GM15510 (cell line): Measurements from ENCODE around the gene LRRC42.

Source experiments
- POLR2A ChIP-seq: IDR thresholded peaks from 3 replicates; pipeline ENCODE4 v1.6.1; 2011; ENCODE audit warnings: borderline replicate concordance; ENCODE audit not compliant: insufficient read length; ENCODE audit errors: extremely low read depth

Gene LRRC42

DNA sequence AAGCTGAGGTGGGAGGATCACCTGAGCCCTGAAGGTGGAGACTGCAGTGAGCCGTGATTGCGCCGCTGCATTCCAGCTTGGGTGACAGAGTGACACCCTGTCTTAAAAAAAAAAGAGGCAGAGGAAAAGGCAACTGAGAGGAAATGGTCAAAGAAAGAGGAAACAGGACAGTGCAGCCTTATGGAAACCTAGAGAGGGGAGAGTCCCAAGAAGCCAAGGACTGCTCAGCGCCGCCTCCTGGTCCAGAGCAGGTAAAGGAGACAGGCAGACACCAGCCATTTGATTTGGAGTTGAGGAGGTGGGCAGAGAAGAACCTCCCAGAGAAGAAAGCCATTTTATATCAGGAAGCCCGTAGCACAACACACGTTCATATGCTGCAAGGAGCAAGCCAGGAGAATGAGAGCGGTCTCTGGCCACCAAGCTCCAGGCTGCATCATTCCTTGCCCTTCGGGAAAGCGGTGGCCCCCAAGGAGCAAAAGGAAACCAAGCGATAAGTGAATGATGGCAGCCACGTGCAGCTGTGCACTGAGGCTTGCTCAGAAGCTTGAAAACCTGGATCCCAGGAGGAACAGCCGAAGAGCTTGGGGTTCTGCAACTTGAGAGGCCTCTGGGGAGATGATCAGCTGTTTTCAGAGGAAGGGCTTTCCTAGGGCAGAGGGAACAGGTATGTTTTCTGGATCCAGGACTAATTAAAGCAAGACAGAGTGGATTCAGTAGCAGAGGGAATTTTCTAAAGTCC, 33.7 kb downstream of the LRRC42 start:
- TF ChIP-seq POLR2A: no peak

- TF ChIP-seq POLR2A: no peak
These were observed 35.1 kb downstream of the LRRC42 start for GRCh38 chr1:53981220-53981619.

DNA sequence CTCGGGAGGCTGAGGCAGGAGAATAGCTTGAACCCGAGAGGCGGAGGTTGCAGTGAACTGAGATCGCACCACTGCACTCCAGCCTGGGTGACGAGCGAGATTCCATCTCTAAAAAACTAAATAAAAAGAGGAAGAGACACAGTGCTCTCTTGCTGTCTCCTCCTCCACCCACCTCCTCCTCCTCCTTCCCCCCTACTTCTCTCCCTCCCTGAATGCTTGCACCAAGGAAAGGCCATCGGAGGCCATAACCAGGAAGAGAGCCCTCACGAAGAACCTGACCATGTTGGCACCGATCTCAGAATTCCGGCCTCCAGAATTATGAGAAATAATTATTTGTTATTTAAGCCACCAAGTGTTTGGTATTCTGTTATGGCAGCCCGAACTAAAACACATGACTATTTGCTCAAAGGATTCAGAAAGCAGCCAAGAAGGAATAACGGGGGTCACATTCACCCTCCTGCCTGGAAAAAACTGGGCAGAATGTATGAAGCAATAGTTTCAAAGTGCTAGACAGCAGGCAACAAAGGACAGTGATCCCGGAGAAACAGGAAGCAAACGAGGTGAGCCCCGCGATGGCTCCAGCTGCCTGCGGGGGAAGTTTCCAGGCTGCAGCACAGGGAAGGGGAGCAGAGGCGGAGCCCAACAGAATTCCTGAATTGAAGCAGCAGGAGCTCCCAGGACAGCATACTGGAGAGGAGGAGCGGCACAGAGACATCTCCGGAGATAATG, 36.0 kb downstream of the LRRC42 start:
- TF ChIP-seq POLR2A: no peak

DNA sequence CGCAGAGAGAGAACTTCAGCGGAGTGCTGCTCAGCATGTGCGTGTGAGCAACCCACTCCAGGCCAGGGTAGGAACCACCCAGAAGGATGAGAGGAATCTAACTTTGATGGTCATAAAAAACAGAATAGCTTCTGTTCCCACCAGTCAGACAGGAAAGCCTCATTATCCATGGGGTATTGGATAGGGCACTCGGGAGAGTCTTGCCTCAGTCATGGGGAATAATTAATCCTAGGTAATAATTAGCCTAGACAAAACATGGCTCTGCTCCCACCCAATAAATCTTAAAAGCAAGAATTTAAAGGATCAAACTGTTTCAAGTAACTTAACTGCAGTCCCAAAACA, 36.6 kb downstream of the LRRC42 start:
- no peak for TF ChIP-seq POLR2A

DNA sequence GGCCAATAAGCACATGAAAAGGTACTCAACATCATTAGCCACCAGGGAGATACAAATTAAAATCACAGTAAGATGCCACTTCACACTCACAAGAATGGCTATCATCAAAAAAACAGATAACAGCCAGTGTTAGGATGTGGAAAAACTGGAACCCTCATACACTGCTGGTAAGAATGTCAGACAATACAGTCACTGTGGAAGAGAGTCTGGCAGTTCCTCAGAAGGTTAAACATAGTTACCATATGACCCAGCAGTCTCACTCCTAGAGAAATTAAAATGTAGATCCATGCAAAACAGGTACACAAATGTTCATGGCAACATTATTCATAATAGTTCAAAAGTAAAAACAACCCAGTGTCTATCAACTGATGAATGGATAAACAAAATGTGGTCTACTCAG, 38.6 kb downstream of the LRRC42 start:
- TF ChIP-seq POLR2A: no peak

DNA sequence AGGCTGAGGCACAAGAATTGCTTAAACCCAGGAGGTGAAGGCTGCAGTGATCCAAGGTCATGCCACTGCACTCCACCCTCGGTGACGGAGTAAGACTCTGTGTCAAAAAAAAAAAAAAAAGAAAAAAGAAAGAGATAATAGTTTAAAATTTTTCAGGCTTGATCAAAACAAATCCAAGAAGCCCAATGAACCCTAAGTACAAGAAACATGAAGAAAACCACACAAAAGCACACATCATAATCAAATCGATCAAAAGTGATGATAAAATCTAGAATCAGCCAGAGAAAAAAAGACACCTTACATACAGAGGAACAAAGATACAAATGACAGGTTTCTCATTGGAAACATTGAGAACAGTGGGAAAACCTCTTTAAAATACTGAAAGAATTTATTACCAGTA, 40.3 kb downstream of the LRRC42 start:
- no peak for TF ChIP-seq POLR2A

DNA sequence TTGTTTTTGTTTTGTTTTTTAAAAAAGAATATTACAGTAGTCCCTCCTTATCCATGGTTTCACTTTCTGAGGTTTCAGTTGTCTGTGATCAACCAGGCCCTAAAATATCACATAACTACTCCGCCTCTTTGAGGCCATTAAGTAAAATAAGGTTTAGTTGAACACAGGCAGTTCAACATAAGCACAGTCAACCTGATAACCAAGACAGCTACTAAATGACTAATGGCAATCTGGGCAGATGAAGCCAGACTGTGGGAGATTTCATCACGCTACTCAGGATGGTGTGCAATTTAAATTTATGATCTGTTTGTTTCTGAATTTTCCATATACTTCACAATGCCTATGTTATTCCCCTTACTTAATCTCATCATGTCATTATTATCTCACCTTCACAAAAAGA, 41.7 kb downstream of the LRRC42 start:
- no peak for TF ChIP-seq POLR2A

GRCh38 chr1:53992085-53992874, 46.1 kb downstream of the LRRC42 start:
- TF ChIP-seq POLR2A: no peak

DNA sequence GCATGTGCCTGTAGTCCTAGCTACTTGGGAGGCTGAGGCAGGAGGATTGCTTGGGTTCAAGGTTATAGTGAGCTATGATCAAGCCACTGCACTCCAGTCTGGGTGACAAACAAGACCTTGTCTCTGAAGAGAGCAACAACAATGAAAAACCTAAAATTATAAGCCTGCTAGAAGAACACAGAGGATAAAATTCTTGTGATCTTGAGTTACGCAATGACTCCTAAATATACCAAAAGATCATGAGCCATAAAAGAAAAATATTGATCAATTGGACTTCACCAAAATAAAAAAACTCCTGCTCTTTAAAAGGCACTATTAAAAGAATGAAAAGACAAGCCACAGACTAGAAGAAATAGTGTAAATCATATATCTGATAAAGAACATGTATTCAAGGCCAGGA, 49.5 kb downstream of the LRRC42 start:
- TF ChIP-seq POLR2A: no peak

DNA sequence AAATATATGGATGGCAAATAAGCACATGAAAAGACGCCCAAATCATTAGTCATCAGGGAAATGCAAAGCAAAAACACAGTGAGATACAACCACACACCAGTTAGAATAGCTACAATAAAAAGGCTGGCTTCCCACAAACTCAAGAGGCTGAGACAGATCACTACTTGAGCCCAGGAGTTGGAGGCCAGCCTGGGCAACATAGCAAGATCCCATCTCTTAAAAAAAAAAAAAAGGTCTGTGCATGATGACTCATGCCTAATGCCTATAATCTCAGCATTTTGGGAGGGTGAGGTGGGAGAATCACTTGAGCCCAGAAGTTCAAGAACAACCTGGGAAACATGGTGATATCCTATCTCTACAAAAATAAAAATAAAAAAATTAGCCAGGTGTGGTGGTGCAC, 52.1 kb downstream of the LRRC42 start:
- no peak for TF ChIP-seq POLR2A

- TF ChIP-seq POLR2A: no peak
These were observed 53.8 kb downstream of the LRRC42 start for GRCh38 chr1:53999920-54000319.

GRCh38 chr1:54001591-54001990, 55.4 kb downstream of the LRRC42 start:
- TF ChIP-seq POLR2A: no peak

DNA sequence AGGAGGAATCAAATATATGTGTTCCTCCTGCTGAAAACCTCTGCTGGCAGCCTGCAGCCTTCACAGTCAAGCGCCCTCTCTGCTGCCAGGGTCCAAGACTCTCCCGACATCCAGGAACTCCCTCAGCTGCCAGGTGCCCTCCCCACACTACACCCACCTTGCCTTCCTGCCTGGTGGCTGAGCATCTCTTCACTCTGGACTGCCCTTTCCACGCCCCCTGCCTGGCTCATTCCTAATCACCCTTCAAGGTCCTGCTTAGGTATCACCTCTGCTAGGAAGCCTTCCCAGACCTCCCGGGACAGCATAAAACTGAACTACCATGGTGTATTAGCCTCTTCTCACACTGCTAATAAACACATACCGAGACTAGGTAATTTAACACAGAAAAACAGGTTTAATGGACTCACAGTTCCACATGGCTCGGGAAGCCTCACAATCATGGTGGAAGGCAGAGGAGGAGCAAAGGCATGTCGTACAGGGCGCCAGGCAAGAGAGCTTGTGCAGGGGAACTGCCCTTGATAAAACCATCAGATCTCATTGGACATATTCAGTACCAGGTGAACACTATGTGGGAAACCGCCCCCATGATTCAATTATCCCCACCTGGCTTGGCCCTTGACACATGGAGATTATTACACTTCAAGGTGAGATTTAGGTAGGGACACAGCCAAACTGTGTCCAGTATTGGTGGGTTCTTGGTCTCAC, 56.5 kb downstream of the LRRC42 start:
- no peak for TF ChIP-seq POLR2A

DNA sequence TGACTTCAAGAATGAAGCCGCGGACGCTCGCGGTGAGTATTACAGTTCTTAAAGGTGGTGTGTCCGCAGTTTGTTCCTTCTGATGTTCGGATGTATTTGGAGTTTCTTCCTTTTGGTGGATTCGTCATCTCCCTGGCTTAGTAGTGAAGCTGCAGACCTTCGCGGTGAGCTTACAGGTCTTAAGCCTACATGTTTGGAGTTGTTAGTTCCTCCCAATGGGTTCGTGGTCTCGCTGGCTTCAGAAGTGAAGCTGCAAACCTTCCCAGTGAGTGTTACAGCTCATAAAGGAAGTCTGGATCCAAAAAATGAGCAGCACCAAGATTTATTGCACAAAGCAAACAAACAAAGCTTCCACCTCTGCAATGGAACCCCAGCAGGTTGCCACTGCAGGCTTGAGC, 57.1 kb downstream of the LRRC42 start:
- no peak for TF ChIP-seq POLR2A
